Fibroblast of peridontal ligament (primary cell): Measurements from ENCODE around the gene PRKCI.
"Not testable (repeated sequence)": the region's sequence is repeated elsewhere in the genome, so short reads cannot be mapped to it uniquely, and the experiment has no call there.

Experiments
- DNase-seq: peaks from one replicate; pipeline ENCODE4 v3.0.0-alpha.2; 2010; ENCODE audit errors: extremely low read depth

PRKCI gene

DNA sequence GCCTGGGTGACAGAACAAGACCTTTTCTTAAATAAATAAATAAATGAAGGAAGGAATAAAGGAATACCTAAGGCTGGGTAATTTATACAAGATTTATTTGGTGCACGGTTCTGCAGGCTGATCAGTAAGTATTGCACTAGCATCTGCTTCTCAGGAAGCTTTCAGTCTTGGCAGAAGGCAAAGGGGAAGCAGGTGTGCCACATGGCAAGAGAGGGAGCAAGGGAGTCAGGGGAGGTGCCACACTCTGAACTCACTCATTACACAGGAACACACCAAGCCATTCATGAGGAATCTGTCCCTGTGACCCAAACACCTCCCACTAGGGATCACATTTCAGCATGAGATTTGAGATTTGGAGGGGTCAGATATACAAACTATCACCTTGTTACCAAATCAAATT is 56.4 kb downstream of the PRKCI start:
- DNase-seq = no peak

DNA sequence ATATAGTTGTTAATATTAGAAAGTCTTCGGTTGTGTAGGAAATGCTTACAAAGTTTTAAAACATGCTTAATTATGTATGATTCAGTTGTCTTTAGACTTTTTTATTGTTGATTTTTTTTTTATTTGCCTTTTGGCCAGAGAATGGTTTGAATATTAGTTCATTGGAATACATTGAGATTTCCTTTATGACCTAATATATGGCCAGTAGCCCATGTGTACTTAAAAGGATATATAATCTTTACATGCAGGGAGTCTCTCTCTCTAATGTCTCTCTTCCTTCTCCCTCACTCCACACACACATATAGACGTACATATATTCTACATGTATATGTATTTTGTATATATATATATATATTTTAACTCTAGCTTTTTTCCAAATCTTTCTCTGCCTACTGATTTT is 68.0 kb downstream of the PRKCI start:
- no peak for DNase-seq

DNA sequence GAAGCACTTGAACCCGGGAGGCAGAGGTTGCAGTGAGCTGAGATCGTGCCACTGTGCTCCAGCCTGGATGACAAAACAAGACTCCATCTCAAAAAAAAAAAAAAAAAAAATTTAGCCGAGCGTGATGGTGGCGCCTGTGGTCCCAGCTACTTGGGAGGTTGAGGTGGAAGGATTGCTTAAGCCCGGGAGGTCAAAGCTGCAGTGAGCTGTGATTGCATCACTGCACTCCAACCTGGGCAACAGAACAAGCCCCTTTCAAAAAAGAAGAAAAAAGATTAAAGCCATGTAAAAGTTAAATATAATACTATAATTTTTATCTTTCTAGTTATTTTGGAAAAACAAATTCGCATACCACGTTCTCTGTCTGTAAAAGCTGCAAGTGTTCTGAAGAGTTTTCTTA is 73.4 kb downstream of the PRKCI start:
- no peak for DNase-seq

DNA sequence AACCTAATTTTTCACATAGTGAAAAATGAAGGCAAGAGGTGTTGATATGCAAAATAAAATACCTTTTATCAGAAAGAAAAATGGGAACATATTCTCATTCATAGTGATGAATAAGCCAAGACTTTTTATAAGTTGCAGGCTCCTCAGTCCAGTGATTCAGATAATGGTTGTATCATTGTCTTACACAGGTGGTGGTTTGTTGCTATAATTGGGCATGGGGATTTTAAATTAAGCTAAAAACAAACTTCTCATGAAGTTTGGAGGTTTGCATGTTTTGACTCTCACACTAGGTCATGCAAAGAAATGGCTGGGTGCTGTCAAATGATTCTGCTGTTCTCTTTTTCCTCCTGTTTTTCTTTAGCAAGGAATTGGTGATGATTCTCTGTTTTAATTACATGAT is 74.5 kb downstream of the PRKCI start:
- DNase-seq = no peak

DNA sequence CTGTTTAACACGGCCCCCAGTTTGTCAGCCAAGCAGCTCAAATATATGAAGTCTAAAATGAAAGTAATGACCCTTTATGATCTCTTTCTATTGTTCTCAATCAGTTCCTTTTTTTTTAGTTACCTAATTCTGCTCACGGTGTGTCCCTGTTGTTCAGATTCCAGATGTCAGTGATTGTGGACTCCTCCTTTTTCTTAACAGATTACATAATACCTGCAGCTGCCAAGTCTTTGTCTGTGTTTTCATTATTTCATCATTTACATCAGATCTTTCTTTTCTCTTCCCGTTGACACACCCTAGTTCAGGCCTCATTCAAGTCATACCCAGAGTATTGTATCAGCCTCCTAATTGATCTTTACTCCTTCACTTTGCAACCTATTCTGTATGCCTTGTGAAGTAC is 79.2 kb downstream of the PRKCI start:
- DNase-seq = peak; percentile 69

DNA sequence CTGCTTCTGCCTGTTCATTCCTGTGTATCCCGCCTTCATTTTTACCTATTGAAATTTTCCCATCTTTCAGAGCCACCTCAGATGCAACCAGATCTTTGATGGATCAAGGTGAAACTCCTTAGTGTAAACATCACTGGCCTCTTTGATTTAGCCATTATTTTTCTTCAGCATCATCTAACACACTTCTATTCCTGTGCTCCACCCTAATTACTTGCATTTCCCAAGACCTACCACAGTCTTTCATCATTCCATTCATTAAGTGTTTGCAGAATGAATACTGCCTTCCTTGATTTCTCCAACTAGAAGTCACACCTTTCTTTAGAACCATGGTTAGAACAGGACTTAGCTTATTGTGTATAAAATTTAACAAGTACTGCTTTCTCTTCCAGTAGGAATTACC is 79.8 kb downstream of the PRKCI start:
- no peak for DNase-seq

DNA sequence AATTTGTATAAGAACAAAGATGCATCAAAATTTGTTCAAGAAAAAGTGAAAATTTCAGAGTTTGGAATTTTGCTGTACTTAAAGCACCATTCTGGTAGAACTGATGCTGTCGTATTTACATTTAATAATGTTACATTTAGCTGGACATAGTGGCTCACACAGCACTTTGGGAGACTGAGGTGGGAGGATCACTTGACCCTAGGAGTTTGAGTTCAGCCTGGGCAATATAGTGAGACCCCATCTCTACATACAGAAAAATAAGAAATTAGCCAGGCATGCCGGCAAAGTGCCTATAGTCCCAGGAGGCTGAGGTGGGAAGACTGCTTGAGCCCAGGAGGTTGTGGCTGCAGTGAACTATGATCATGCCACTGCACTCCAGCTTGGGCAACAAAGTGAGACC is 83.8 kb downstream of the PRKCI start:
- DNase-seq = no peak

DNA sequence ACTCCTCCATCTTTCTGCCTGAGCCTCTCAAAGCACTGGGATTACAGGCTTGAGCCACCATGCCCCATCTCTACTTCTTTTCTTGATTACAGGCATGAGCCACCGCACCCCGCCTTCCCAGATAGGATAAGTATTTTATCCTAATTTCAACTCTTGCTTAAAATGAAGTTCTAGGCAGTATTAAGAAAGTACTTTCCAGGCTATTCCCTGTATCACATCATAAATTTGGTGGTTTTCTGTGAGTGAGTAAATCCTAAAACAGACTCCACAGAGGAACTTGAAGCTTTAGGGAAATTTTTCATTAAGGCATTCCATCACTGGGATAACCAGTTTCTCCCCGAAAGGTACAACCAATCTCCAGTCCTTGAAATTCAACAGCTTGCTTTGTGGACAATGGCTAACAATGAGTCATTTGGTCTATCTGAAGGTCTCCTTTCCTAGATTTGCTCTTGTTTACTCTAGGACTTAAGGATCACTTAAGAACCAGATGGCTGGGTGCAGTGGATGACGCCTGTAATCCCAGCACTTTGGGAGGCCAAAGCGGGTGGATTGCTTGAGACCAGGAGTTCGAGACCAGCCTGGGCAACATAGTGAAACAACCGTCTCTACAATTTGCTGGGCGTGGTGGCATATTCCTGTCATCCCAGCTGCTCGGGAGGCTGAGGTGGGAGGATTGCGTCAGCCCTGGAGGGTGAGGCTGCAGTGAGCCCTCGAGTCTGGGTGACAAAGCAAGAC is 85.6 kb downstream of the PRKCI start:
- DNase-seq = peak; percentile 36

DNA sequence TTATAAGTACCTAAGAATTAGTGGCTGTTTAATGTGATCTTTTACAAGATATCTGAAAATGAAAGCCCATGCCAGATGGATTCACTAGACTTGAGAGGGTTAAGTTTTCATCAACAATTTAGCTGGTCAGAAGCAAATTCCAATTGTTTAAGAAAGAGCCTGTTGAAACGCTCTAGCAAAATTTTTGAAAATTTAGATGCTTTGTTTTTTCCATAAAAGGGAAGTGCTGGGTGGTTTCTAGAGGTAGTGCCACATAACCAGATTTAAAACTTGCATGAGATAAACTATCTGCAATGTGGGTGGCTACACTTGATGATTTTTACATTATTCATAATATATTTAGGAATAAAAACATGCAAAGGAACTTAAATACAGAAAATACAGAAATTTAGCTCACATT is 86.8 kb downstream of the PRKCI start:
- DNase-seq = peak; percentile 68

DNA sequence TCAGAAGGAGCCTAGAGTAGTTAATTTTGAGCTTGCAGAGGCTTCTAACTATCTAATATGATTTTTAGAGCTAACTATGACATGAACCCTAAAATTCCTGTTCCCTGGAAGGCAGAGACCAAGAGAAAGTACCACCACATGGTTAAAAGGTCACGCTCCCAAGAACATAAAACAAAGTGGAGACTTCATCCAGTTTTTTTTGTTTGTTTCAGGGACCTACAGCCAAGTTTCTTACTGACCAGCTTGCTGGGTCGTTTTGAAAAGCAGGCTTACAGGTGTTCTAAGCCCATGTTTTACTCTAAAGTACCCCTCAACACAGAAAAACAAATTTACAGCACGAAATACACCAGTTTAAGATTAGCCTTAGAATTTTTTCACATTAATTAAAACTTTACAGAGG is 95.7 kb downstream of the PRKCI start:
- DNase-seq = no peak

DNA sequence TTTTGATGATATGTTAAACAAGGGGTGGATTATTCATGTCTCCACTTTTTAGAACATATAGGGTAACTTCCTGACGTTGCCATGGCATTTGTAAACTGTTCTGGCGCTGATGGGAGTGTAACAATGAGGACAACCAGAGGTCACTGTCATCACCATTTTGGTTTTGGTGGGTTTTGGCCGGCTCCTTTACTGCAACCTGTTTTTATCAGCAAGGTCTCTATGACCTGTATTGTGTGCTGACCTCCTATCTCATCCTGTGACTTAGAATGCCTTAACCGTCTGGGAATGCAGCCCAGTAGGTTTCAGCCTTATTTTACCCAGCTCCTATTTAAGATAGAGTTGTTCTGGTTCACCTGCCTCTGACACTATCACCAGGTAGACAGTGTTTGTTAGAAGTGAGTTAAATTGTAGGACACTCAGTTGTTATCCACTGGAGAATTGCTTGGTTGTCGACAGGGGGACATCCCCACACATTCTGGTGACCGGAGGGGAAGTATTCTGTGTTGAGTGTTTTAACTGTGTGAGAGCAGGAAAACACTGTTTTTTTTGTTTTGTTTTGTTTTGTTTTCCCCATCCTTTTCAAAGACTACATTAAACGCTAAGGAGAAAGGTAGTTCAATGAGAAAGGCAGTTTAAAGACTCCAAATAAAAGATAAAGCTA is 98.4 kb downstream of the PRKCI start:
- DNase-seq = no peak

DNA sequence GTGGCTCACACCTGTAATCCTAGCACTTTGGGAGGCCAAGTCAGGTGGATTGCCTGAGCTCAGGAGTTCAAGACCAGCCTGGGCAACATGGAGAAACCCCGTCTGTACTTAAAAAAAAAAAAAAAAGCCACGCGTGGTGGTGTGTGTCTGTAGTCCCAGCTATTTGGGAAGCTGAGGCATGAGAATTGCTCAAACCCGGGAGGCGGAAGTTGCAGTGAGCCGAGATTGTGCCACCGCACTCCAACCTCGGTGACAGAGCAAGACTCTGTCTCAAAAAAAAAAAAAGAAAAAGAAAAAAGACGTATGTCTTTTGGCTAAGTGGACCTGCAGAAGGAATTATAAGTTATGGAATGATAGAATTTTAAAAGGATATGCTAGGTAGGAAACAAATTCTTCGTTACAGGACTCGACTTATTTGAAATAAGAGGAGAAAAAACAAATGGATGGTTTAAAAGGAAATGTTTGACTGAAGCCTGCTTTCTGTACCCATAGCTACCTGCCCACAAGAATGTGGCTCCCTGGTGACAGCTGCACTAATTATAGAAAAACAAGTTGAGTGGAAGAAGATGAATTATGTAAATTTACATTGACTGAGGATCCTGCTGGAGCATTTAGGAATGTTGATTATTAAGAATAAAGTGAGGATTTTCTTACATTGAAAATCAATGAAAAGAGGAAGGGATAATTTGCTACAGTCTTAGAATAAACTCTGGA is 99.3 kb downstream of the PRKCI start:
- DNase-seq = no peak

DNA sequence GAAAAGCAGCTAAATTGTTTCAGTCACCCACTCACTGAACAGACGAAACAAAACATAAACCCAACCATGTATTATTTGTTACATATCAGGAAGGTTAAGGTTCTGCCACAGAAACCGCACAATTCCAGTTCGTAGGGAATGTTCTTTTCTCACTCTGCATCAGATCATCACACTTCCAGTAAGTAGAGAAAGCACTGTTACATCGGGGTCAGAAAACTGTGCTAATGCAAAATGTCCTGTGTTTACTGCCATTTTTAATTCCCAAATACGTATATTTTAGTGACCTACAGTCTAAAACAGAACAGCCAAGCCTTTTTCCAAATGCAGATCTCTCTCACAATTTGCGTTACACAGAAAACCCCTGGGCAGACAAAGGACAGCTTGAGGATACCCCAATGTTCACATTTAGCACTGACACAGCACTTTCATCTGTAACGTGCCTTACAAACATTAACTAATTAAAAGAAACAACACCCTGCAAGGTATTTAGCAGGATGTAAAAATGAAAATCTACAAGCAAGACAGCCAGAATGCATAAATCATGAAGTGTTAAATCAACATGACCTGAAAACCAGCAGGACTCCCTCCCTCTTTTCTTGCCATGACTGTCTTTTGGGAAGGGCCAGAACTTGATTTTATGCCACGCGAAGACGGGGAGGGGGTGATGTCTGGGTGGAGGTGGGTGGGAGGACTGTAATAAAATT is 100.5 kb downstream of the PRKCI start:
- peak; percentile 20 for DNase-seq

DNA sequence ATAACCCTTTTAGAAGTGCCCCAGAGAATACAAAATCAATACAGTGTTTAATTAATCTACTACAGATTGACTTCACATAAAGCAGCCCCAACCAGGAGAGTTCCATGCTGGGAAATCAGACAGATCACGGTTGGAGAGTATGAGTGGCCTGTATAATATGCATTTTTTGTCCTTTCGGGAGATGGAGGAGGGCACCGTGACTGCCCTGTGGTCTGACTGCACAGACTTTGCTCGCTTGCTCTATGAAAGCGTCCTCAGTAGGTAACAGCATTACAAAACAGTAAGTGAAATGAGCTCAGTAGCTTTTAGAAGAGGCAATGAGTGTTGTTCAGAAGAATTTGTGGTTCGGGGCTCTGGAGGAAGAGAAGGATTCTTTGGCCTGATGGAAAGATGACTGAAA is 101.1 kb downstream of the PRKCI start:
- no peak for DNase-seq

DNA sequence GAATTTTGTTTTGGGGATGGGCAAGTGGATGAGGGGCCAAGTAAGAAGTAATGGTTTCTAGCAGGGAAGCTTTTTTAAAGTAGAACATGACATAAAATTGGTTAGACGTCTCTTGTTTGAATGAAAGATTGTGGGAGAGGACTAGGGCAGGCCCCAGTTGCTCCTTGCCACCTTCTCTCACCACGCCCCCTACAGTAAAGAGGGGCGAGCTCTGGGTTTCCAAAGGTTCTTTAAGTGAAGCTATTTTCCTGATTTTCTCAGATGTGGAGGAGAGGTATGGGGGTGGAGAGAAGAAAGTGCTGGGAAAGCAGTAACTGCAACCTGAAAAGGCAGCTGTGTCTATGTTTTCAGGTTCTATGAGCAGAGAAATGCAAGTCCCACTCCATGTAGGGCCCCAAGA is 102.7 kb downstream of the PRKCI start:
- DNase-seq = no peak

DNA sequence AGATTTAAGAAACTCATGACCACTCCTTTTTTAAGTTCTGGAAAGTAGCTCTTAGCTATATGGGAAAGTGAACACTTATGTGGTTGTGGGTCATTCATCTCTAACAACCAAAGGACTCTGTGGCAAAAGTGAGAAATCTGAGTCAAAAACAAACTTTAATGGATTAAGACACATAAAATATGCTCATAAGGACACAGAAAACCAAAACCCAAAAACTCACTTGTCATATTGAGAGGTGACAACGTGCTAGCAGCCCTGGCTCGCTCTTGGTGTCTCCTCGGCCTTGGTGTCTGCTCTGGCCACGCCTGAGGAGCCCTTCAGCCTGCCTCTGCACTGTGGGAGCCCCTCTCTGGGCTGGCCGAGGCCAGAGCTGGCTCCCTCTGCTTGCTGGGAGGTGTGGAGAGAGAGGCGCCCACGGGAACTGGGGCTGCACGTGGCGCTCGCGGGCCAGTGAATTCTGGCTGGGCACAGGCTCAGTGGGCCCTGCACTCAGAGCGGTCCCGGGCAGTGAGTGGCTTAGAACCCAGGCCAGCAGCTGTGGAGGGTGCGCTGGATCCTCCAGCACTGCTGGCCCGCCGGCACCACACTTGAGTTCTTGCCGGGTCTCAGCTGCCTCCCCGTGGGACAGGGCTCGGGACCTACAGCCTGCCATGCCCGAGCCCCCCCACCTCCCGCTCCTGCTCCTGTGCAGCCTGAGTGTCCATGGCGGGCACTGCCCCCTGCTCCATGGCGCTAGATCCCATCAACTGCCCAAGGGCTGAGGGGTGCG is 105.0 kb downstream of the PRKCI start:
- no peak for DNase-seq

DNA sequence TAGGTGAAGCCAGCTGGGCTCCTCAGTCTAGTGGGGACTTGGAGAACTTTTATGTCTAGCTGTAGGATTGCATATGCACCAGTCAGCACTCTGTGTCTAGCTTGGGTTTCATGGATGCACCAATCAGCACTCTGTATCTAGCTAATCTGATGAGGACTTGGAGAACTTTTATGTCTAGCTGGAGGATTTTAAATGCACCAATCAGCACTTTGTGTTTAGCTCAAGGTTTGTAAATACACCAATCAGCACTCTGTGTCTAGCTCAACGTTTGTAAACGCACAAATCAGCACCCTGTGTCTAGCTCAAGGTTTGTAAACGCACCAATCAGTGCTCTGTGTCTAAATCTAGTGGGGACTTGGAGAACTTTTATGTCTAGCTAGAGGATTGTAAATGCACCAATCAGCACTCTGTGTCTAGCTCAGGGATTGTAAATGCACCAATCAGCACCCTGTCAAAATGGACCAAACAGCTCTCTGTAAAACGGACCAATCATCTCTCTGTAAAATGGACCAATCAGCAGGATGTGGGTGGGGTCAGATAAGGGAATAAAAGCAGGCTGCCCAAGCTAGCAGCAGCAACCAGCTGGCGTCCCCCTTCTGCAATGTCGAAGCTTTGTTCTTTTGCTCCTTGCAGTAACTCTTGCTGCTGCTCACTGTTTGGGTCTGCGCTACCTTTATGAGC is 105.8 kb downstream of the PRKCI start:
- DNase-seq = not testable (repeated sequence)

DNA sequence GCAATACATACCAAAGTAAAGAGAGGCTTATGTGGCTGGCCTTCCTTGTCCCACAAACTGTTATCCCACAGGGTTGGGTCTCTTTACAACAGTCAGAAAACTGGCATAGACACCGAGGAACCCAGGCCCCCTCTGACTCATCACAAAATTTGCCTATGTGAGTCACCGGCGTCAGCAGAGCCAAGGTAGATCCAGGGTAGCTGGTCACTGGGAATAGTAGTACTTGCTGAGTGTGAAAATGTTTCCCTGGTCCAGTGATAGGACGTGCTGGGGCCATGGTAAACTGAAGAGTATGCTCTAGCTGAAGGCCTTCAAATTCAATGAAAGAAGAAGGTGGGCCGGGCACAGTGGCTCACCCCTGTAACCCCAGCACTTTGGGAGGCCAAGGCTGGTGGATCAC is 108.1 kb downstream of the PRKCI start:
- peak; percentile 42 for DNase-seq

DNA sequence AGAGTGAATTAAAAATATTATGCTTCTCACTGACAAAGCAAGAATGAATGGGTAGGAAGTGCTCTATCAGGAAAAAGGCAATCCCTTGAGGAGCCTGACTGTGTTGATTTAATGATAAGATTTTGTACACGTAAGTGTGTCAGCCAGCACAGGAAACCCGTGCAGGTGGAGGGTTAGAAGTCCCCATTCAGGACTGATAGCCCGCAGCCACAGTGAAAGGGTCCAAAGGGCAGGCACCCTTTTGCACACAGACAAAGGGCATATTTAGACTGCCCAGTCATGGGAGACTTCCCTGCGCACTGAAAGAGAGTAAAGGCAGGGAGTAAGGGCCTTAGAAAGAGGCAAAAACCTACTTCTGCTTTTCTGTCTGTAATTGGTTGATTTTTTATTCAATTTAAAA is 108.9 kb downstream of the PRKCI start:
- DNase-seq = no peak

DNA sequence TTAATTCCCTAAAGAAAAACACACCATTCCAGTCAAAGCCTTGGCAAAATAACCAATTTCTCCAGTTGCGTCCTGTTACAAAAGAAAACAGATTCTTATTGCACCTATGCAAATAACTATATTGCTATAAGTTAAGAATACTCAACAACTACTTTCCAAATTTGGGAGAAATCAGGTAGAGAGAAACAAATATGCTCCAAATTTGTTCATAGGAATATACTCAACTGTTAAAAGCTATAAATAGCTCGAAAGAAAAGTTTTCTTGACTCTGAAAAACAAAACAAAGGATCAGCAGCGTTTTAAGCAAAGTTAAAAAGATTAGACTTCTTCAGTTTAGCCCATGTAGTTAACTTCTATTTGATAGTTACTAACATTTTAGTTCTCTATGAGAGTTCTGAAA is 115.2 kb downstream of the PRKCI start:
- no peak for DNase-seq

DNA sequence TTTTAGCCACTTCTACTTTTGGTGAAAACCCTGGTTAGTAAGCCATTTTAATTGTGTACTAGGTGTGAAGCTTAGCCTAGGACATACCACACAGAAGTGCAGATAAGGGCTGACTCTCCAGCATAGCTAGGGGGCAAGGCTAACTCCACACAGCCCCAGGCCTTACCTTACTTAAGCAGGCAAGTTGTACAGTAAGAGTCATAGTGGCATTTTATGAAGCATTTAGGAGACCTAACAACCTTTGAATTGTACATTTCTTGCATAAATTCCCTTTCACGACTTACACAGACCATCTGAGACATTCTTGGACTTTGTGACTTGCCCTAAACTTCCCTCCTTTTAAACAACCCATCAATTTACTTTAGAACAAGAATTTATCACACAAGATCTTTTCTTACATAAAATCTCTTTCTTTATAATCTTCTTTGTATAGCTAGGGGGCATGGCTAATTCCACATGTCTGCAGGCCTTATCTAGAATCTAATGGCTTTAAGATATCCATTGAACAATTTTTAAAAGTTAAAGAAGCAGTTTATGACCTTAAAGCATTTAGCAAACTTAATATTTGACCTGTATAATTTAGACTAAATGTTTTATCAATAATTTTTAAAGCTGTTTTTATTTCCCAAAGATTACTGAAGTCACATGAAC is 116.6 kb downstream of the PRKCI start:
- DNase-seq = no peak
